Liver (tissue), 9 donors: Measurements from ENCODE around the gene TJP1. TPM values are rescaled to one million over a fixed set of nuclear protein-coding genes. Genes with fewer than 3 reads are reported as not detected.

Experiments used
- DNase-seq: peaks from one replicate; pipeline ENCODE4 v3.0.0-alpha.2; 2017; ENCODE audit warnings: low spot score
- H3K27ac ChIP-seq, 2 donors: one replicate each; pipeline ENCODE4 v1.7.0; 2013; ENCODE audit warnings: inconsistent platforms in 2 of 2, low read length in 2 of 2, control low read depth in 1 of 2, low read depth in 1 of 2, mild to moderate bottlenecking in 1 of 2
- H3K27me3 ChIP-seq, 4 donors: one replicate each; pipeline versions ENCODE4 v1.6.1 to v1.7.0; 2013; ENCODE audit warnings: low read length in 3 of 4, inconsistent platforms in 1 of 4, mild to moderate bottlenecking in 1 of 4, moderate library complexity in 1 of 4; ENCODE audit not compliant: control insufficient read depth in 4 of 4, insufficient read depth in 4 of 4
- H3K36me3 ChIP-seq, 4 donors: one replicate each; pipeline versions ENCODE4 v1.6.1 to v1.7.0; 2013; ENCODE audit warnings: low read length in 3 of 4, mild to moderate bottlenecking in 3 of 4, low read depth in 1 of 4, moderate library complexity in 1 of 4; ENCODE audit not compliant: control insufficient read depth in 4 of 4, insufficient read depth in 3 of 4
- H3K4me1 ChIP-seq, 4 donors: one replicate each; pipeline versions ENCODE4 v1.6.1 to v1.7.0; 2013; ENCODE audit warnings: low read length in 3 of 4, mild to moderate bottlenecking in 3 of 4, moderate library complexity in 1 of 4; ENCODE audit not compliant: control insufficient read depth in 4 of 4, insufficient read depth in 4 of 4
- H3K4me3 ChIP-seq, 3 donors: one replicate each; pipeline versions ENCODE4 v1.6.1 to v1.7.0; 2013; ENCODE audit warnings: low read length in 3 of 3, control low read depth in 1 of 3, low read depth in 1 of 3, mild to moderate bottlenecking in 1 of 3
- H3K9ac ChIP-seq, 2 donors: one replicate each; pipeline ENCODE4 v1.7.0; 2013; ENCODE audit warnings: low read length in 2 of 2, mild to moderate bottlenecking in 2 of 2, moderate library complexity in 2 of 2, control low read depth in 1 of 2, low read depth in 1 of 2
- H3K9me3 ChIP-seq, 4 donors: one replicate each; pipeline versions ENCODE4 v1.6.1 to v1.7.0; 2013; ENCODE audit warnings: low read length in 3 of 4; ENCODE audit not compliant: control insufficient read depth in 4 of 4
- EGR1 ChIP-seq, 2 donors: IDR thresholded peaks; 2 replicates each; pipeline ENCODE4 v1.6.1; 2016 to 2018; ENCODE audit warnings: antibody characterized with exemption in 2 of 2, low read depth in 2 of 2
- FOXA1 ChIP-seq: IDR thresholded peaks from 2 replicates; pipeline ENCODE4 v1.6.1; 2016; ENCODE audit warnings: antibody characterized with exemption
- FOXA2 ChIP-seq: IDR thresholded peaks from 2 replicates; pipeline ENCODE4 v1.6.1; 2016; ENCODE audit warnings: antibody characterized with exemption
- GABPA ChIP-seq, 2 donors: IDR thresholded peaks in 1 of 2; conservative IDR thresholded peaks in 1 of 2; 2 replicates each; pipeline ENCODE4 v1.6.1; 2016; ENCODE audit warnings: antibody characterized with exemption in 2 of 2, mild to moderate bottlenecking in 1 of 2, moderate library complexity in 1 of 2
- HNF4A ChIP-seq, 2 donors: conservative IDR thresholded peaks; 2 replicates each; pipeline ENCODE4 v1.6.1; 2016; ENCODE audit warnings: antibody characterized with exemption in 2 of 2, mild to moderate bottlenecking in 2 of 2
- HNF4G ChIP-seq: IDR thresholded peaks from 2 replicates; pipeline ENCODE4 v1.6.1; 2016; ENCODE audit warnings: antibody characterized with exemption
- JUND ChIP-seq, 2 donors: IDR thresholded peaks; 2 replicates each; pipeline ENCODE4 v1.6.1; 2016; ENCODE audit warnings: antibody characterized with exemption in 2 of 2
- NR2F2 ChIP-seq: IDR thresholded peaks from 2 replicates; pipeline ENCODE4 v1.6.1; 2016; ENCODE audit warnings: antibody characterized with exemption
- RXRA ChIP-seq, 2 donors: IDR thresholded peaks; 2 replicates each; pipeline ENCODE4 v1.6.1; 2017 to 2018; ENCODE audit warnings: antibody characterized with exemption in 2 of 2, mild to moderate bottlenecking in 1 of 2
- YY1 ChIP-seq: IDR thresholded peaks from 2 replicates; pipeline ENCODE4 v1.6.1; 2016; ENCODE audit warnings: antibody characterized with exemption, mild to moderate bottlenecking
- WGBS: extraction: QIAGEN DNeasy Blood & Tissue Kit; methylation state at CpG from one replicate; pipeline ENCODE4 v1.1.7; 2013; 5-methylcytosine and 5-hydroxymethylcytosine counted together
- polyA plus RNA-seq, 2 donors: library from polyadenylated mRNA; stranded (reverse) in 1 of 2; unstranded in 1 of 2; fragments of 200-250 nt in 1 of 2; fragments of >200 nt in 1 of 2; fragmentation: Nextera tagmentation in 1 of 2; extraction: Ambion mirVana in 1 of 2; gene quantifications; one replicate each; pipeline versions ENCODE4 v1.2.1 to v1.2.3, GENCODE V29; 2013 to 2015
- total RNA-seq, 2 donors: library from RNA; depleted of rRNA; stranded (reverse); fragments of >200 nt; gene quantifications; one replicate each; pipeline ENCODE4 v1.2.3, GENCODE V29; 2014
- TF ChIP-seq, protein P1 (sequence below): IDR thresholded peaks from 2 replicates; pipeline ENCODE4 v1.6.1; 2016; ENCODE audit warnings: antibody characterized with exemption
- TF ChIP-seq, protein P2 (sequence below): fragments of 150-350 bp; IDR thresholded peaks from 2 replicates; pipeline ENCODE4 v1.5.1; 2017; ENCODE audit warnings: improper control_type of control experiment, low read depth, low read length; ENCODE audit not compliant: missing input control
- TF ChIP-seq, protein P3 (sequence below): IDR thresholded peaks from 2 replicates; pipeline ENCODE4 v1.6.1; 2016; ENCODE audit warnings: antibody characterized with exemption
- TF ChIP-seq, protein P4 (sequence below): IDR thresholded peaks from 2 replicates; pipeline ENCODE4 v1.6.1; 2016; ENCODE audit warnings: antibody characterized with exemption
- TF ChIP-seq, protein P5 (sequence below): IDR thresholded peaks from 2 replicates; pipeline ENCODE4 v1.6.1; 2016; ENCODE audit warnings: antibody characterized with exemption, mild to moderate bottlenecking
- donor health status: healthy.
- donor health status: healthy.
- donor health status: healthy.
- donor health status: healthy.
- donor health status: healthy.

Gene TJP1
- total and polyA plus RNA-seq, 4 donors = 12.6 to 40.4 (median 16.9) TPM

DNA sequence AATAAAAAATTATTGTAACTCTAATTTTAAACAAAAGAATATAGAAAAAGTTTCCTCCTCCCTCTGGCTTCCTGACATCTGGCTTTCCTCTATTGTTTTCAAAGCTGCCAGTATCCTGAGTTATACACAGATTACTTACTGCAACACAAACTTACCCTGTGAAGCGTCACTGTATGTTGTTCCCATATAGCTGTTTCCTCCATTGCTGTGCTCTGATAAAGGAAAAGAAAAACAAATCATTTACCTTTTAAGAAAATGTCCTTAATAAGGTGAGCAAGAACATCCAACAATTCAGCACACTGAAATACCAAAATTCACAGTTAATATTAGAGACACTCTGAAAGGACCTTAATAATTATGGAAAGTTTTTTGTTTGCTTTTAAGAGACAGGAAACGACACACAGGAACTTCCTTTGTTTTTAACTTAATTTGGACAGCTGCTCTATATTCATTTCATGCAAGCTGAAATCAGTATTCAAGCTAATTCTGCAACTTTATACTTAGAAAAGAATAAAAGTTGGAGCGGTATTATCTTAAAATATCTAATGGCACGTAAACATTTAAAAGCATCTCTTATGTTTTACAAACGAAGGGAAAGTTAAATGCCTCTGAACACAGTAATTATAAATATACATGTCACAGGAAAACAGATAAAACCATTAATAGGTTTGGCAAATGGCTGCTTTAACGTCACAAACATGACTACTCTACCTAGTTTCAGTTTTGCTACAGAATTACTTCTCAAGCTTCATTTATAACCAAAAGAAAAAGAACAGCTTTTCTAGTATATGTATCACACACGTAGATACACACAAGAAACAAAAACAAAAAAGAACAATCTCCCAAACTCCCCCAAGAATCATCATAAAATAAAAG is 21.5 kb downstream of the TJP1 start (continued):
- TF ChIP-seq FOXA2 = no peak
- TF ChIP-seq GABPA (IDR thresholded peaks at IDR 0.05 in 1 of 2, conservative IDR thresholded peaks at IDR 0.05 in 1 of 2) = no peak
- TF ChIP-seq HNF4A (conservative IDR thresholded peaks at IDR 0.05) = no peak
- TF ChIP-seq, protein P1, sequence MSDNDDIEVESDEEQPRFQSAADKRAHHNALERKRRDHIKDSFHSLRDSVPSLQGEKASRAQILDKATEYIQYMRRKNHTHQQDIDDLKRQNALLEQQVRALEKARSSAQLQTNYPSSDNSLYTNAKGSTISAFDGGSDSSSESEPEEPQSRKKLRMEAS = no peak

DNA sequence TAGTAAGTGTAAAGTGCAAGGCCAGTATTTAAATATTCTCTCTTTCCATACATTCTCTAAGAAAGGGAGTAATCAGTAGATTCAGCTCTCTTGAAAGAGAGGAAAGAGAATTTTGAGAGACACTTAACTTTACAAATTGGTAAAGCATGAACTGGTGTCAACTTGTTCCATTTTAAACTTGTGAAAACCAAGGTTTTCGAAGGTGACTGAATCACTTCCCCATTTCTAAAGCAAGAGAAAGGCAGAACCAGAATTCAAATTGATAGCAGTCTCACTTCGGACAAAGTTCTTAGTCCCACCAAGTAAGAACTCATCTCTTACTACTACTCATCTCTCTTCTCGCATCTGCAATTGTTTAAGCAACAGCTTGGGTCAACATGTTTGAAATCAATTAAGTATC is 22.4 kb downstream of the TJP1 start:
- H3K9ac ChIP-seq = no peak overlapping the region
- H3K27me3 ChIP-seq = no peaks in the 10 kb centered on the region
- H3K4me3 ChIP-seq = no peak overlapping the region
- peaks cover 4 to 17% (median 7%) of the 10 kb centered on the region in 4 donors for H3K4me1 ChIP-seq
- no peak for DNase-seq
- TF ChIP-seq JUND (IDR thresholded peaks at IDR 0.05) = no peak
- TF ChIP-seq, protein P2, sequence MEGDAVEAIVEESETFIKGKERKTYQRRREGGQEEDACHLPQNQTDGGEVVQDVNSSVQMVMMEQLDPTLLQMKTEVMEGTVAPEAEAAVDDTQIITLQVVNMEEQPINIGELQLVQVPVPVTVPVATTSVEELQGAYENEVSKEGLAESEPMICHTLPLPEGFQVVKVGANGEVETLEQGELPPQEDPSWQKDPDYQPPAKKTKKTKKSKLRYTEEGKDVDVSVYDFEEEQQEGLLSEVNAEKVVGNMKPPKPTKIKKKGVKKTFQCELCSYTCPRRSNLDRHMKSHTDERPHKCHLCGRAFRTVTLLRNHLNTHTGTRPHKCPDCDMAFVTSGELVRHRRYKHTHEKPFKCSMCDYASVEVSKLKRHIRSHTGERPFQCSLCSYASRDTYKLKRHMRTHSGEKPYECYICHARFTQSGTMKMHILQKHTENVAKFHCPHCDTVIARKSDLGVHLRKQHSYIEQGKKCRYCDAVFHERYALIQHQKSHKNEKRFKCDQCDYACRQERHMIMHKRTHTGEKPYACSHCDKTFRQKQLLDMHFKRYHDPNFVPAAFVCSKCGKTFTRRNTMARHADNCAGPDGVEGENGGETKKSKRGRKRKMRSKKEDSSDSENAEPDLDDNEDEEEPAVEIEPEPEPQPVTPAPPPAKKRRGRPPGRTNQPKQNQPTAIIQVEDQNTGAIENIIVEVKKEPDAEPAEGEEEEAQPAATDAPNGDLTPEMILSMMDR = no peak
- no peak overlapping the region for H3K27ac ChIP-seq
- H3K36me3 ChIP-seq = no peaks in the 10 kb centered on the region
- WGBS = 75% methylated on average over 3 of the region's 3 CpGs
- H3K9me3 ChIP-seq = no peaks in the 10 kb centered on the region

DNA sequence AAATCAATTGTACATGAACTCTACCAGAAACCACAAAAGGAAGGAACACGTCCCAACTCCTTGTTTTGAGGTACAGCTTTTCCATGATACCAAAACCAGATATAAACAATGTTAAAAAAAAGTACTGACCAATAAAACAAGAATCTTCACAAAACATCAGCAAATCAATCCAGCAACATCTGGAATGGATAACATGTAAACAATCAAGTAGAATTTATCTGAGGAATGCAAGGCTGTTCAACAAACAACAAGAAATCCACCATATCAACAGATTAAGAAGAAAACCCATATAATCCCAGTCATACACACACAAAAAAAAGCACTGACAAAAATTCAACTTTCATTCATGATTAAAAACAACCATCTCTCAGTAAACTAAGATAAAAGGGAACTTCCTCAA is 26.7 kb downstream of the TJP1 start:
- TF ChIP-seq NR2F2 = no peak
- TF ChIP-seq, protein P1 = no peak
- no peak for TF ChIP-seq RXRA (IDR thresholded peaks at IDR 0.05)
- TF ChIP-seq JUND (IDR thresholded peaks at IDR 0.05) = no peak
- DNase-seq = no peak
- 79% methylated on average over 1 of the region's 1 CpG for WGBS
- Histone ChIP-seq H3K4me3 (no peak overlapping the region), H3K9ac (no peak overlapping the region), H3K4me1 (peaks cover 0 to 8% (median 3%) of the 10 kb centered on the region in 4 donors), H3K9me3 (no peaks in the 10 kb centered on the region), H3K27me3 (no peaks in the 10 kb centered on the region), H3K27ac (no peak overlapping the region), H3K36me3 (peaks cover 0 to 3% (median 0%) of the 10 kb centered on the region in 4 donors)

DNA sequence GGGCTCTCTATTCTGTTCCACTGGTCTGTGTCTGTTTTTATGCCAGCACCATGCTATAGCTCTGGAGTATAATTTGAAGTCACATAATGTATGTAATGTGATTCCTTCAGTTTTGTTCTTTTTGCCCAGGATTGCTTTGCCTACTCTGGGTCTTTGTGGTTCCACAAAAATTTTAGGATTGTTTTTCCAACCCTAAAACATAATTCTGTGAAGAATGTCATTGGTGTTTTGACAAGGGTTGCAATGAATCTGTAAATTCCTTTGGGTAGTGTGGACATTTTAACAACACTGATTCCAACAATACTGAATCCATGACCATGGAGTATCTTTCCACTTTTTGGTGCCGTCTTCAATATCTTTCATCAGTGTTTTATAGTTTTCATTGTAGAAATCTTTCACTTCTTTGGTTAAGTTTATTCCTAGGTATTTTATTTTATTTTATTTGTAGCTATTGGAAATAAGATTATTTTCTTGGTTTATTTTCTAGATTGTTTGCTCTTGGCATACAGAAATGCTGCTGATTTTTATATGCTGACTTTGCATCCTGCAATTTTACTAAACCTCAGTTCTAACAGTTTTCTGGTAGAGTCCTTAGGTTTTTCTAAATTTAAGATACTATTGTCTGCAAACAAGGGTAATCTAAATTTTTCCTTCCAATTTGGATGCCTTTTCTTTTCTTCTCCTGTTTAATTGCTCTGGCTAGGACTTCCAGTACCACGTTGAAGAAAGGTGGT is 29.7 kb downstream of the TJP1 start:
- no peak for DNase-seq
- Histone ChIP-seq H3K4me3 (no peak overlapping the region), H3K27ac (no peak overlapping the region), H3K4me1 (peaks cover 0 to 11% (median 4%) of the 10 kb centered on the region in 4 donors), H3K36me3 (peaks cover 0 to 3% (median 0%) of the 10 kb centered on the region in 4 donors), H3K9me3 (no peaks in the 10 kb centered on the region), H3K9ac (no peak overlapping the region), H3K27me3 (no peaks in the 10 kb centered on the region)
- 95% methylated on average over 2 of the region's 2 CpGs for WGBS
- TF ChIP-seq NR2F2 = no peak
- no peak for TF ChIP-seq FOXA1
- TF ChIP-seq, protein P3, sequence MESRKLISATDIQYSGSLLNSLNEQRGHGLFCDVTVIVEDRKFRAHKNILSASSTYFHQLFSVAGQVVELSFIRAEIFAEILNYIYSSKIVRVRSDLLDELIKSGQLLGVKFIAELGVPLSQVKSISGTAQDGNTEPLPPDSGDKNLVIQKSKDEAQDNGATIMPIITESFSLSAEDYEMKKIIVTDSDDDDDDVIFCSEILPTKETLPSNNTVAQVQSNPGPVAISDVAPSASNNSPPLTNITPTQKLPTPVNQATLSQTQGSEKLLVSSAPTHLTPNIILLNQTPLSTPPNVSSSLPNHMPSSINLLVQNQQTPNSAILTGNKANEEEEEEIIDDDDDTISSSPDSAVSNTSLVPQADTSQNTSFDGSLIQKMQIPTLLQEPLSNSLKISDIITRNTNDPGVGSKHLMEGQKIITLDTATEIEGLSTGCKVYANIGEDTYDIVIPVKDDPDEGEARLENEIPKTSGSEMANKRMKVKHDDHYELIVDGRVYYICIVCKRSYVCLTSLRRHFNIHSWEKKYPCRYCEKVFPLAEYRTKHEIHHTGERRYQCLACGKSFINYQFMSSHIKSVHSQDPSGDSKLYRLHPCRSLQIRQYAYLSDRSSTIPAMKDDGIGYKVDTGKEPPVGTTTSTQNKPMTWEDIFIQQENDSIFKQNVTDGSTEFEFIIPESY = no peak
- no peak for TF ChIP-seq EGR1 (IDR thresholded peaks at IDR 0.05; ENCODE audit: low read depth in 2 of 2)
- TF ChIP-seq YY1 = no peak
- no peak for TF ChIP-seq HNF4G
- TF ChIP-seq GABPA (IDR thresholded peaks at IDR 0.05 in 1 of 2, conservative IDR thresholded peaks at IDR 0.05 in 1 of 2) = no peak
- TF ChIP-seq JUND (IDR thresholded peaks at IDR 0.05) = no peak
- no peak for TF ChIP-seq RXRA (IDR thresholded peaks at IDR 0.05)
- TF ChIP-seq, protein P4, sequence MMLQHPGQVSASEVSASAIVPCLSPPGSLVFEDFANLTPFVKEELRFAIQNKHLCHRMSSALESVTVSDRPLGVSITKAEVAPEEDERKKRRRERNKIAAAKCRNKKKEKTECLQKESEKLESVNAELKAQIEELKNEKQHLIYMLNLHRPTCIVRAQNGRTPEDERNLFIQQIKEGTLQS = no peak
- TF ChIP-seq, protein P5, sequence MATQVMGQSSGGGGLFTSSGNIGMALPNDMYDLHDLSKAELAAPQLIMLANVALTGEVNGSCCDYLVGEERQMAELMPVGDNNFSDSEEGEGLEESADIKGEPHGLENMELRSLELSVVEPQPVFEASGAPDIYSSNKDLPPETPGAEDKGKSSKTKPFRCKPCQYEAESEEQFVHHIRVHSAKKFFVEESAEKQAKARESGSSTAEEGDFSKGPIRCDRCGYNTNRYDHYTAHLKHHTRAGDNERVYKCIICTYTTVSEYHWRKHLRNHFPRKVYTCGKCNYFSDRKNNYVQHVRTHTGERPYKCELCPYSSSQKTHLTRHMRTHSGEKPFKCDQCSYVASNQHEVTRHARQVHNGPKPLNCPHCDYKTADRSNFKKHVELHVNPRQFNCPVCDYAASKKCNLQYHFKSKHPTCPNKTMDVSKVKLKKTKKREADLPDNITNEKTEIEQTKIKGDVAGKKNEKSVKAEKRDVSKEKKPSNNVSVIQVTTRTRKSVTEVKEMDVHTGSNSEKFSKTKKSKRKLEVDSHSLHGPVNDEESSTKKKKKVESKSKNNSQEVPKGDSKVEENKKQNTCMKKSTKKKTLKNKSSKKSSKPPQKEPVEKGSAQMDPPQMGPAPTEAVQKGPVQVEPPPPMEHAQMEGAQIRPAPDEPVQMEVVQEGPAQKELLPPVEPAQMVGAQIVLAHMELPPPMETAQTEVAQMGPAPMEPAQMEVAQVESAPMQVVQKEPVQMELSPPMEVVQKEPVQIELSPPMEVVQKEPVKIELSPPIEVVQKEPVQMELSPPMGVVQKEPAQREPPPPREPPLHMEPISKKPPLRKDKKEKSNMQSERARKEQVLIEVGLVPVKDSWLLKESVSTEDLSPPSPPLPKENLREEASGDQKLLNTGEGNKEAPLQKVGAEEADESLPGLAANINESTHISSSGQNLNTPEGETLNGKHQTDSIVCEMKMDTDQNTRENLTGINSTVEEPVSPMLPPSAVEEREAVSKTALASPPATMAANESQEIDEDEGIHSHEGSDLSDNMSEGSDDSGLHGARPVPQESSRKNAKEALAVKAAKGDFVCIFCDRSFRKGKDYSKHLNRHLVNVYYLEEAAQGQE = no peak
